ENCODE data around the gene HES5.

The HES5 gene

GRCh38 chr1:2515763-2516080 lies 14.3 kb downstream of the HES5 start:
- no peak overlapping the region for H3K4me3 ChIP-seq (ENCODE audit: low read depth, low read length)
- TF ChIP-seq CTCF (IDR thresholded peaks at IDR 0.05; ENCODE audit: borderline replicate concordance, insufficient read depth, low read depth, low read length): no peak

- 0 out of 2 replicates have a peak, but pooled peaks have one; percentile 12 for TF ChIP-seq CTCF (IDR thresholded peaks at IDR 0.05; ENCODE audit: borderline replicate concordance, insufficient read depth, low read depth, low read length)
- no peak overlapping the region for H3K4me3 ChIP-seq (ENCODE audit: low read depth, low read length)
Observed at GRCh38 chr1:2514863-2515762, 14.9 kb downstream of the HES5 start.

- H3K4me3 ChIP-seq (ENCODE audit: low read depth, low read length): no peak overlapping the region
Observed at GRCh38 chr1:2513939-2514652, 16.0 kb downstream of the HES5 start.

GRCh38 chr1:2512862-2513421 lies 17.1 kb downstream of the HES5 start:
- TF ChIP-seq CTCF (IDR thresholded peaks at IDR 0.05; ENCODE audit: borderline replicate concordance, insufficient read depth, low read depth, low read length): no peak
- no peak overlapping the region for H3K4me3 ChIP-seq (ENCODE audit: low read depth, low read length)

More at GRCh38 chr1:2513939-2514652, 16.0 kb downstream of the HES5 start:
- TF ChIP-seq CTCF (IDR thresholded peaks at IDR 0.05; ENCODE audit: borderline replicate concordance, insufficient read depth, low read depth, low read length): no peak

GRCh38 chr1:2510366-2511155 lies 19.5 kb downstream of the HES5 start:
- H3K4me3 ChIP-seq (ENCODE audit: low read depth, low read length): no peak overlapping the region
- TF ChIP-seq CTCF (IDR thresholded peaks at IDR 0.05; ENCODE audit: borderline replicate concordance, insufficient read depth, low read depth, low read length): no peak

- H3K4me3 ChIP-seq (ENCODE audit: low read depth, low read length): no peak overlapping the region
- no peak for TF ChIP-seq CTCF (IDR thresholded peaks at IDR 0.05; ENCODE audit: borderline replicate concordance, insufficient read depth, low read depth, low read length)
Observed at GRCh38 chr1:2509589-2509988, 20.5 kb downstream of the HES5 start.

Measured in GM12875 (cell line).